H9 (cell line): ENCODE data around the gene SOCS6. TPM values are rescaled to one million over a fixed set of nuclear protein-coding genes. Genes with fewer than 3 reads are reported as not detected.

Experiments
- DNase-seq: peaks from one replicate; pipeline ENCODE4 v3.0.0-alpha.2; 2017
- H2AFZ ChIP-seq: one replicate; pipeline ENCODE4 v1.6.1; 2013; ENCODE audit warnings: mild to moderate bottlenecking, low read length, control low read depth, moderate library complexity
- H2AK5ac ChIP-seq: 2 replicates; pipeline ENCODE4 v1.6.1; 2013; ENCODE audit warnings: low read length, control low read depth, mixed read lengths; ENCODE audit not compliant: insufficient read length
- H2BK120ac ChIP-seq: one replicate; pipeline ENCODE4 v1.6.1; 2013; ENCODE audit warnings: low read depth, mild to moderate bottlenecking, low read length, control low read depth, inconsistent platforms; ENCODE audit not compliant: poor library complexity, severe bottlenecking
- H2BK12ac ChIP-seq: 2 replicates; pipeline ENCODE4 v1.6.1; 2013; ENCODE audit warnings: low read length, control low read depth, mixed read lengths, low read depth; ENCODE audit not compliant: insufficient read length
- H2BK15ac ChIP-seq: 2 replicates; pipeline ENCODE4 v1.6.1; 2013; ENCODE audit warnings: low read depth, low read length, control low read depth
- H2BK20ac ChIP-seq: one replicate; pipeline ENCODE4 v1.6.1; 2013; ENCODE audit warnings: low read depth, mild to moderate bottlenecking, low read length, control low read depth, inconsistent platforms; ENCODE audit not compliant: poor library complexity, severe bottlenecking
- H2BK5ac ChIP-seq: 2 replicates; pipeline ENCODE4 v1.6.1; 2013; ENCODE audit warnings: low read length, control low read depth, mixed read lengths; ENCODE audit not compliant: insufficient read length
- H3K14ac ChIP-seq: 2 replicates; pipeline ENCODE4 v1.6.1; 2013; ENCODE audit warnings: low read length, control low read depth; ENCODE audit not compliant: insufficient read depth
- H3K18ac ChIP-seq: 2 replicates; pipeline ENCODE4 v1.6.1; 2013; ENCODE audit warnings: low read depth, mild to moderate bottlenecking, mixed read lengths, low read length, control low read depth; ENCODE audit not compliant: insufficient read length
- H3K23ac ChIP-seq: 2 replicates; pipeline ENCODE4 v1.6.1; 2013; ENCODE audit warnings: low read length, control low read depth, mixed read lengths, low read depth; ENCODE audit not compliant: insufficient read length
- H3K23me2 ChIP-seq: 2 replicates; pipeline ENCODE4 v1.6.1; 2013; ENCODE audit warnings: low read depth, mild to moderate bottlenecking, mixed read lengths, low read length, control low read depth; ENCODE audit not compliant: insufficient read length, poor library complexity, severe bottlenecking
- H3K27ac ChIP-seq: 2 replicates; pipeline ENCODE4 v1.5.1; 2013; ENCODE audit warnings: low read length, control low read depth, mixed read lengths, low read depth; ENCODE audit not compliant: insufficient read length
- H3K27me3 ChIP-seq: 2 replicates; pipeline ENCODE4 v1.6.1; 2013; ENCODE audit warnings: low read length, control low read depth, inconsistent platforms; ENCODE audit not compliant: insufficient read depth
- H3K4ac ChIP-seq: 2 replicates; pipeline ENCODE4 v1.6.1; 2013; ENCODE audit warnings: low read depth, mild to moderate bottlenecking, control low read depth, inconsistent platforms, low read length, moderate library complexity
- H3K4me1 ChIP-seq: 2 replicates; pipeline ENCODE4 v1.6.1; 2013; ENCODE audit warnings: low read length, control low read depth, inconsistent platforms; ENCODE audit not compliant: insufficient read depth
- H3K4me2 ChIP-seq: 2 replicates; pipeline ENCODE4 v1.6.1; 2013; ENCODE audit warnings: low read length, control low read depth, mixed read lengths; ENCODE audit not compliant: insufficient read length, insufficient read depth
- H3K56ac ChIP-seq: 2 replicates; pipeline ENCODE4 v1.6.1; 2013; ENCODE audit warnings: low read depth, mild to moderate bottlenecking, mixed read lengths, low read length, control low read depth; ENCODE audit not compliant: insufficient read length
- H3K79me1 ChIP-seq: 2 replicates; pipeline ENCODE4 v1.6.1; 2013; ENCODE audit warnings: low read depth, mild to moderate bottlenecking, moderate library complexity, low read length, control low read depth, inconsistent platforms; ENCODE audit not compliant: insufficient read depth, poor library complexity, severe bottlenecking
- H3K79me2 ChIP-seq: 2 replicates; pipeline ENCODE4 v1.6.1; 2013; ENCODE audit warnings: low read length, control low read depth, inconsistent platforms; ENCODE audit not compliant: insufficient read depth
- H3K9ac ChIP-seq: 2 replicates; pipeline ENCODE4 v1.6.1; 2013; ENCODE audit warnings: low read length, control low read depth, mixed read lengths; ENCODE audit not compliant: insufficient read length; ENCODE audit errors: extremely low read depth
- H3K9me3 ChIP-seq: one replicate; pipeline ENCODE4 v1.6.1; 2013; ENCODE audit warnings: low read depth, low read length, inconsistent platforms; ENCODE audit not compliant: control insufficient read depth
- H3T11ph ChIP-seq: one replicate; pipeline ENCODE4 v1.6.1; 2013; ENCODE audit warnings: mild to moderate bottlenecking, low read length, control low read depth, inconsistent platforms
- H4K20me1 ChIP-seq: one replicate; pipeline ENCODE4 v1.6.1; 2013; ENCODE audit not compliant: control insufficient read depth, insufficient read length, insufficient read depth
- H4K5ac ChIP-seq: 2 replicates; pipeline ENCODE4 v1.6.1; 2013; ENCODE audit warnings: low read depth, mild to moderate bottlenecking, mixed read lengths, low read length, control low read depth; ENCODE audit not compliant: insufficient read length
- H4K8ac ChIP-seq: replicated peaks from 2 replicates; pipeline ENCODE4 v1.6.1; 2013; ENCODE audit warnings: low read length, control low read depth, mixed read lengths, low read depth; ENCODE audit not compliant: insufficient read length
- H4K91ac ChIP-seq: 2 replicates; pipeline ENCODE4 v1.6.1; 2013; ENCODE audit warnings: low read depth, mild to moderate bottlenecking, moderate library complexity, mixed read lengths, low read length, control low read depth; ENCODE audit not compliant: insufficient read length
- H3K27ac Mint-ChIP-seq, 3 experiments: 2 replicates in 2 of 3; 3 replicates in 1 of 3; pipeline ENCODE4 v1.8.0; 2020 to 2021; ENCODE audit warnings: mixed read lengths in 3 of 3, mild to moderate bottlenecking in 1 of 3, moderate library complexity in 1 of 3
- H3K27me3 Mint-ChIP-seq: 2 replicates; pipeline ENCODE4 v1.8.0; 2021; ENCODE audit warnings: low read depth, mild to moderate bottlenecking, moderate library complexity, mixed read lengths
- H3K36me3 Mint-ChIP-seq, 3 experiments: 2 replicates in 2 of 3; 3 replicates in 1 of 3; pipeline ENCODE4 v1.8.0; 2020 to 2021; ENCODE audit warnings: low read depth in 3 of 3, mixed read lengths in 3 of 3; ENCODE audit not compliant: insufficient read depth in 1 of 3
- H3K4me1 Mint-ChIP-seq, 2 experiments: 2 replicates each; pipeline ENCODE4 v1.8.0; 2020; ENCODE audit warnings: mixed read lengths in 2 of 2
- H3K4me3 Mint-ChIP-seq, 2 experiments: 2 replicates in 1 of 2; 3 replicates in 1 of 2; pipeline ENCODE4 v1.8.0; 2020 to 2021; ENCODE audit warnings: mild to moderate bottlenecking in 2 of 2, mixed read lengths in 2 of 2, moderate library complexity in 1 of 2
- H3K9me3 Mint-ChIP-seq, 2 experiments: 2 replicates in 1 of 2; 3 replicates in 1 of 2; pipeline ENCODE4 v1.8.0; 2020; ENCODE audit warnings: mild to moderate bottlenecking in 2 of 2, mixed read lengths in 2 of 2, moderate library complexity in 1 of 2
- CTCF ChIP-seq: fragments of 200-600 bp; sonication (generic); conservative IDR thresholded peaks from 3 replicates; pipeline ENCODE4 v1.8.0; 2021; ENCODE audit warnings: antibody characterized with exemption, mild to moderate bottlenecking
- WGBS: extraction: QIAGEN DNeasy Blood & Tissue Kit; methylation state at CpG from one replicate; pipeline ENCODE4 v1.1.7; 2013; ENCODE audit warnings: missing lambda C conversion rate, low lambda C conversion rate, mixed read lengths; ENCODE audit not compliant: insufficient read length; ENCODE audit errors: extremely low coverage; 5-methylcytosine and 5-hydroxymethylcytosine counted together
- total RNA-seq: library from RNA; stranded (reverse); gene quantifications from 2 replicates; pipeline ENCODE4 v1.2.1, GENCODE V29; 2021

Gene SOCS6
- total RNA-seq, 1 experiment from 2014 or later = 24.5 TPM

GRCh38 chr18:70362258-70362657, 73.4 kb downstream of the SOCS6 start:
- Histone ChIP-seq H4K91ac (no peak overlapping the region), H3K27me3 (no peaks in the 10 kb centered on the region), H4K5ac (no peak overlapping the region), H4K8ac (no peak overlapping the region), H3K23ac (no peak overlapping the region), H3K14ac (no peak overlapping the region), H3K9me3 (no peaks in the 10 kb centered on the region), H2AK5ac (no peak overlapping the region), H4K20me1 (no peaks in the 10 kb centered on the region), H3K23me2 (no peaks in the 10 kb centered on the region), H2BK20ac (no peak overlapping the region), H3K4me2 (no peak overlapping the region), H2BK12ac (no peak overlapping the region), H2BK120ac (no peak overlapping the region), H3K4me1 (peaks cover 8% of the 10 kb centered on the region; the same call in 1 of the 2 replicates), H3T11ph (no peak overlapping the region), H3K56ac (no peak overlapping the region), H3K79me1 (no peaks in the 10 kb centered on the region), H2BK15ac (no peak overlapping the region), H3K18ac (no peak overlapping the region), H2BK5ac (no peak overlapping the region), H3K79me2 (no peaks in the 10 kb centered on the region), H3K27ac (no peak overlapping the region), H3K4ac (no peak overlapping the region), H3K9ac (no peak overlapping the region), H2AFZ (no peak overlapping the region)
- peaks cover 26 to 32% of the 10 kb centered on the region in 2 experiments for H3K4me1 Mint-ChIP-seq
- H3K27me3 Mint-ChIP-seq = no peaks in the 10 kb centered on the region
- H3K4me3 Mint-ChIP-seq = no peak overlapping the region
- TF ChIP-seq CTCF = no peak
- 0 out of 7 replicates have a peak, but pooled peaks cover 0 to 3% (median 0%) of the 10 kb centered on the region in 3 experiments for H3K36me3 Mint-ChIP-seq
- H3K9me3 Mint-ChIP-seq = no peaks in the 10 kb centered on the region; a peak in 1 of 5 replicates
- no CpG with 5 or more reads among the region's 4 CpGs for WGBS
- H3K27ac Mint-ChIP-seq = 0 out of 7 replicates have a peak overlapping the region, but pooled peaks of 1 of the 3 experiments have one; percentile 7
- no peak for DNase-seq
